ENCODE measurements around the gene PRDM2.

Gene PRDM2

GRCh38 chr1:13820456-13820855, 120.5 kb downstream of the PRDM2 start:
- Histone ChIP-seq H3K4me3 (ENCODE audit: low read depth, low read length, poor library complexity, severe bottlenecking) (no peak overlapping the region), H3K9me3 (ENCODE audit: low read length) (no peaks in the 10 kb centered on the region), H4K20me1 (ENCODE audit: insufficient read depth, low read length) (no peaks in the 10 kb centered on the region), H2AFZ (ENCODE audit: low read length) (no peak overlapping the region), H3K36me3 (ENCODE audit: insufficient read depth, low read length) (peaks cover 5% of the 10 kb centered on the region; the same call in 1 of the 2 replicates), H3F3A (ENCODE audit: insufficient read depth, low read length) (no peaks in the 10 kb centered on the region), H3K27ac (ENCODE audit: low read depth, low read length, poor library complexity, severe bottlenecking) (no peak overlapping the region), H3K9ac (ENCODE audit: low read length) (no peak overlapping the region), H3K4me2 (ENCODE audit: low read length) (no peak overlapping the region), H3K4me1 (ENCODE audit: insufficient read depth, low read length, severe bottlenecking) (no peaks in the 10 kb centered on the region), H3K27me3 (ENCODE audit: insufficient read depth, low read length) (no peaks in the 10 kb centered on the region), H3K9me2 (ENCODE audit: low read depth, low read length) (no peaks in the 10 kb centered on the region), H3K79me2 (ENCODE audit: insufficient read depth, low read length) (no peaks in the 10 kb centered on the region)
- TF ChIP-seq EZH2 (IDR thresholded peaks at IDR 0.05; ENCODE audit: borderline replicate concordance, low read length) (no peak), CTCF (IDR thresholded peaks at IDR 0.05; ENCODE audit: low read length) (no peak)

- H3K27me3 ChIP-seq (ENCODE audit: insufficient read depth, low read length) = no peaks in the 10 kb centered on the region
- no peaks in the 10 kb centered on the region for H3K4me1 ChIP-seq (ENCODE audit: insufficient read depth, low read length, severe bottlenecking)
- H3K9me2 ChIP-seq (ENCODE audit: low read depth, low read length) = no peaks in the 10 kb centered on the region
- no peak overlapping the region for H3K4me3 ChIP-seq (ENCODE audit: low read depth, low read length, poor library complexity, severe bottlenecking)
- H2AFZ ChIP-seq (ENCODE audit: low read length) = no peak overlapping the region
- H4K20me1 ChIP-seq (ENCODE audit: insufficient read depth, low read length) = no peaks in the 10 kb centered on the region
- no peak overlapping the region for H3K27ac ChIP-seq (ENCODE audit: low read depth, low read length, poor library complexity, severe bottlenecking)
- no peak overlapping the region for H3K9ac ChIP-seq (ENCODE audit: low read length)
- no peak overlapping the region for H3K4me2 ChIP-seq (ENCODE audit: low read length)
- TF ChIP-seq EZH2 (IDR thresholded peaks at IDR 0.05; ENCODE audit: borderline replicate concordance, low read length) = no peak
- TF ChIP-seq CTCF (IDR thresholded peaks at IDR 0.05; ENCODE audit: low read length) = no peak
- no peaks in the 10 kb centered on the region for H3K9me3 ChIP-seq (ENCODE audit: low read length)
- no peaks in the 10 kb centered on the region for H3F3A ChIP-seq (ENCODE audit: insufficient read depth, low read length)
- no peaks in the 10 kb centered on the region for H3K79me2 ChIP-seq (ENCODE audit: insufficient read depth, low read length)
- H3K36me3 ChIP-seq (ENCODE audit: insufficient read depth, low read length) = peaks cover 5% of the 10 kb centered on the region; the same call in 1 of the 2 replicates
Observed at GRCh38 chr1:13823126-13823880, 123.3 kb downstream of the PRDM2 start.

GRCh38 chr1:13823936-13824335, 123.9 kb downstream of the PRDM2 start:
- Histone ChIP-seq H3K4me2 (ENCODE audit: low read length) (no peak overlapping the region), H4K20me1 (ENCODE audit: insufficient read depth, low read length) (no peaks in the 10 kb centered on the region), H3K36me3 (ENCODE audit: insufficient read depth, low read length) (peaks cover 5% of the 10 kb centered on the region; the same call in 1 of the 2 replicates), H3K27ac (ENCODE audit: low read depth, low read length, poor library complexity, severe bottlenecking) (no peak overlapping the region), H3K4me1 (ENCODE audit: insufficient read depth, low read length, severe bottlenecking) (peaks cover under 1% of the 10 kb centered on the region), H3K9ac (ENCODE audit: low read length) (no peak overlapping the region), H3K9me3 (ENCODE audit: low read length) (no peaks in the 10 kb centered on the region), H3K9me2 (ENCODE audit: low read depth, low read length) (no peaks in the 10 kb centered on the region), H3K27me3 (ENCODE audit: insufficient read depth, low read length) (no peaks in the 10 kb centered on the region), H3K4me3 (ENCODE audit: low read depth, low read length, poor library complexity, severe bottlenecking) (no peak overlapping the region), H3F3A (ENCODE audit: insufficient read depth, low read length) (no peaks in the 10 kb centered on the region), H2AFZ (ENCODE audit: low read length) (no peak overlapping the region), H3K79me2 (ENCODE audit: insufficient read depth, low read length) (no peaks in the 10 kb centered on the region)
- no peak for TF ChIP-seq EZH2 (IDR thresholded peaks at IDR 0.05; ENCODE audit: borderline replicate concordance, low read length)
- no peak for TF ChIP-seq CTCF (IDR thresholded peaks at IDR 0.05; ENCODE audit: low read length)

Data from OCI-LY1 (cell line).